Measurements from ENCODE around the gene KLHL26. TPM values are rescaled to one million over a fixed set of nuclear protein-coding genes. Genes with fewer than 3 reads are reported as not detected.

KLHL26 gene
- total and polyA plus RNA-seq, 9 of the 15 experiments (the other 6 are each of a cell fraction or from before 2014, with no cell fraction given) = 0.13 to 13.3 (median 1.4) TPM

- Histone ChIP-seq H3K9me1 (ENCODE audit: control insufficient read depth, insufficient read depth, low read length) (peaks cover 3% of the 10 kb centered on the region), H3K4me2 (ENCODE audit: insufficient read depth, low read length) (peak overlapping the region; percentile 63), H2AFZ (ENCODE audit: low read depth, low read length) (peak overlapping the region; percentile 41; the same call in 1 of the 2 replicates), H3K9ac (ENCODE audit: insufficient read depth in 1 of 2, low read depth in 2 of 2, low read length in 2 of 2) (peak overlapping the region in 1 of 2 experiments; percentile 81; a peak in 2 of 4 replicates), H4K20me1 (replicated peaks; ENCODE audit: control insufficient read depth, insufficient read depth, low read length) (peaks cover 28% of the 10 kb centered on the region), H3K27me3 (ENCODE audit: control insufficient read depth in 2 of 2, insufficient read depth in 2 of 2, low read length in 2 of 2) (no peaks in the 10 kb centered on the region), H3K36me3 (ENCODE audit: control insufficient read depth, insufficient read depth, low read length) (no peaks in the 10 kb centered on the region), H3K27ac (ENCODE audit: extremely low read depth, low read depth, low read length) (no peak overlapping the region), H3K4me3 (peak overlapping the region; percentile 11; the same call in 1 of the 2 replicates), H3K4me1 (replicated peaks in 1 of 2; ENCODE audit: control insufficient read depth in 2 of 2, insufficient read depth in 2 of 2, low read length in 2 of 2) (peaks cover 13 to 37% of the 10 kb centered on the region in 2 experiments; a peak in 4 of 5 replicates), H3K79me2 (ENCODE audit: control insufficient read depth, insufficient read depth, low read length) (peaks cover 9% of the 10 kb centered on the region; the same call in 2 of the 3 replicates), H3K9me3 (replicated peaks; ENCODE audit: control insufficient read depth, insufficient read depth, low read depth, low read length) (no peaks in the 10 kb centered on the region)
- in situ Hi-C loops (cut with MboI) = no loop called here
- no peak for FAIRE-seq
- CTCF ChIA-PET (ENCODE audit: low intra/inter-chr PET ratio) = no interaction called here
- no TSS peak for BruUV-seq (replicated peaks)
- TF ChIP-seq, protein P1, sequence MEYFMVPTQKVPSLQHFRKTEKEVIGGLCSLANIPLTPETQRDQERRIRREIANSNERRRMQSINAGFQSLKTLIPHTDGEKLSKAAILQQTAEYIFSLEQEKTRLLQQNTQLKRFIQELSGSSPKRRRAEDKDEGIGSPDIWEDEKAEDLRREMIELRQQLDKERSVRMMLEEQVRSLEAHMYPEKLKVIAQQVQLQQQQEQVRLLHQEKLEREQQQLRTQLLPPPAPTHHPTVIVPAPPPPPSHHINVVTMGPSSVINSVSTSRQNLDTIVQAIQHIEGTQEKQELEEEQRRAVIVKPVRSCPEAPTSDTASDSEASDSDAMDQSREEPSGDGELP (CRISPR knock-in tag; IDR thresholded peaks at IDR 0.05; ENCODE audit: borderline replicate concordance) = peak; percentile 65
- TF ChIP-seq COPS2 (conservative IDR thresholded peaks at IDR 0.05) = no peak
- 0 out of 2 replicates have a peak, but pooled peaks have one; percentile 39 for TF ChIP-seq NFIC (IDR thresholded peaks at IDR 0.05)
- no peak for TF ChIP-seq ZNF384 (IDR thresholded peaks at IDR 0.05; ENCODE audit: low read depth, low read length)
- 0 out of 2 replicates have a peak, but pooled peaks have one; percentile 3 for TF ChIP-seq ETV1 (tag; conservative IDR thresholded peaks at IDR 0.05; ENCODE audit: low read depth)
- no peak for TF ChIP-seq JUN (IDR thresholded peaks at IDR 0.05; ENCODE audit: borderline replicate concordance, low read depth, low read length)
- 0 out of 2 replicates have a peak, but pooled peaks have one; percentile 25 for TF ChIP-seq JUN (CRISPR knock-in tag; IDR thresholded peaks at IDR 0.05; ENCODE audit: borderline replicate concordance)
- TF ChIP-seq, protein P2, sequence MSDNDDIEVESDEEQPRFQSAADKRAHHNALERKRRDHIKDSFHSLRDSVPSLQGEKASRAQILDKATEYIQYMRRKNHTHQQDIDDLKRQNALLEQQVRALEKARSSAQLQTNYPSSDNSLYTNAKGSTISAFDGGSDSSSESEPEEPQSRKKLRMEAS (CRISPR knock-in tag; IDR thresholded peaks at IDR 0.05) = 0 out of 2 replicates have a peak, but pooled peaks have one; percentile 15
- peak; percentile 20 for ATAC-seq
- DNase-seq (ENCODE audit: extremely low read depth in 1 of 4, low spot score in 3 of 4) = peak in 2 of 4 experiments; percentile 52 to 62
- WGBS (ENCODE audit: insufficient coverage, low coverage, missing lambda C conversion rate) = 8% methylated on average over 7 of the region's 7 CpGs
- POLR2A ChIA-PET = interaction anchor here (0.7 kb wide), 1 partner anchor 98 kb away, joined by 3 read pairs; no protein-coding TSS in a partner anchor
- intact Hi-C loops (cut with micrococcal nuclease) = no loop called here
Measured at GRCh38 chr19:18701250-18701608, 64.4 kb downstream of the KLHL26 start.
